Erythroblast (primary cell): ENCODE results near the gene PALLD.

Source experiments
- GATA1 ChIP-seq: IDR thresholded peaks from 2 replicates; pipeline ENCODE4 v1.6.1; 2011; ENCODE audit warnings: low read depth, mild to moderate bottlenecking, control low read depth, low read length, moderate library complexity
- POLR2A ChIP-seq: IDR thresholded peaks from 2 replicates; pipeline ENCODE4 v1.6.1; 2011; ENCODE audit warnings: mild to moderate bottlenecking, low read length

DNA sequence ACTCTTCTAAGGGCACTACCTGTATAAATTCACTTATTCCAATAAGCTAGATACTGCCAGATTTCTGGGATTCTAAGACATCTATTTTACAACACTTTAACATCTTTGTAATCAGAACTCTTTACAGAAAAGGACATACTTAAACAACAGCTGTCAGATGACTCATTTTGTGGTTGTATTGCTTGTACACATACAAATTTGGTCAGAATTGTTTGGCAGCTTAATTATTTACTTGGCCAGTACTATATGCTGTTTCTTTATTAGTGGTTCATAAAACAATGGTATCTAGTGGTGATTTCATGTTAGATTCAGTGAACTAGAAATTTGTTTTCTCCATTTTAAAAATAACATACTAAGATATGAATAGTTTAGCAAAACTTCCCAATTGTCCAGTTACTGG lies 27.2 kb downstream of the PALLD start:
- no peak for TF ChIP-seq POLR2A
- TF ChIP-seq GATA1, result no peak
